NB4 (cell line): ENCODE measurements around the gene MCC.
"Not testable (repeated sequence)": the region's sequence is repeated elsewhere in the genome, so short reads cannot be mapped to it uniquely, and the experiment has no call there.

ENCODE experiments used
- POLR2A ChIP-seq: IDR thresholded peaks from 2 replicates; pipeline ENCODE4 v1.6.1; 2011; ENCODE audit warnings: mild to moderate bottlenecking; ENCODE audit not compliant: insufficient read length; ENCODE audit errors: extremely low read depth
- TF ChIP-seq, protein P1 (sequence below): IDR thresholded peaks from one replicate; pipeline ENCODE4 v1.5.1; 2012; ENCODE audit warnings: low read depth, low read length
- TF ChIP-seq, protein P2 (sequence below): IDR thresholded peaks from 2 replicates; pipeline ENCODE4 v1.6.1; 2011; ENCODE audit warnings: low read depth, low read length

DNA sequence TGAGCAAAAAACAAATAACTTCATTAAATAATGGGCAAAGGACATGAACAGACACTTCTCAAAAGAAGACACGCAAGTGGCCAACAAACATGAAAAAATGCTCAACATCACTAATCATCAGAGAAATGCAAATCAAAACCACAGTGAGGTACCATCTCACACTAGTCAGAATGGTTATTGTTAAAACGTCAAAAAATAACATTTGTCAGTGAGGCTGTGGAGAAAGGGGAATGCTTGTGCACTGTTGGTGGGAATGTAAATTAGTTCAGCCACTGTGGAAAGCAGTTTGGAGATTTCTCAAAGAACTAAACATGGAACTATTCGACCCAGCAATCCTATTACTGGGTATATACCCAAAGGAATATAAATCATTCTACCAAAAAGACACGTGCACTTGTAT, 90.3 kb downstream of the MCC start:
- TF ChIP-seq, protein P1, sequence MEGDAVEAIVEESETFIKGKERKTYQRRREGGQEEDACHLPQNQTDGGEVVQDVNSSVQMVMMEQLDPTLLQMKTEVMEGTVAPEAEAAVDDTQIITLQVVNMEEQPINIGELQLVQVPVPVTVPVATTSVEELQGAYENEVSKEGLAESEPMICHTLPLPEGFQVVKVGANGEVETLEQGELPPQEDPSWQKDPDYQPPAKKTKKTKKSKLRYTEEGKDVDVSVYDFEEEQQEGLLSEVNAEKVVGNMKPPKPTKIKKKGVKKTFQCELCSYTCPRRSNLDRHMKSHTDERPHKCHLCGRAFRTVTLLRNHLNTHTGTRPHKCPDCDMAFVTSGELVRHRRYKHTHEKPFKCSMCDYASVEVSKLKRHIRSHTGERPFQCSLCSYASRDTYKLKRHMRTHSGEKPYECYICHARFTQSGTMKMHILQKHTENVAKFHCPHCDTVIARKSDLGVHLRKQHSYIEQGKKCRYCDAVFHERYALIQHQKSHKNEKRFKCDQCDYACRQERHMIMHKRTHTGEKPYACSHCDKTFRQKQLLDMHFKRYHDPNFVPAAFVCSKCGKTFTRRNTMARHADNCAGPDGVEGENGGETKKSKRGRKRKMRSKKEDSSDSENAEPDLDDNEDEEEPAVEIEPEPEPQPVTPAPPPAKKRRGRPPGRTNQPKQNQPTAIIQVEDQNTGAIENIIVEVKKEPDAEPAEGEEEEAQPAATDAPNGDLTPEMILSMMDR = not testable (repeated sequence)
- not testable (repeated sequence) for TF ChIP-seq POLR2A
- TF ChIP-seq, protein P2, sequence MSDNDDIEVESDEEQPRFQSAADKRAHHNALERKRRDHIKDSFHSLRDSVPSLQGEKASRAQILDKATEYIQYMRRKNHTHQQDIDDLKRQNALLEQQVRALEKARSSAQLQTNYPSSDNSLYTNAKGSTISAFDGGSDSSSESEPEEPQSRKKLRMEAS = not testable (repeated sequence)
